Endothelial cell (in vitro differentiated cells): ENCODE results near the gene KICS2. TPM values are rescaled to one million over a fixed set of nuclear protein-coding genes. Genes with fewer than 3 reads are reported as not detected.

ENCODE experiments used
- DNase-seq: peaks from one replicate; pipeline ENCODE4 v3.0.0; 2021; ENCODE audit warnings: low spot score
- H3K27ac Mint-ChIP-seq: one replicate; pipeline ENCODE4 v1.8.0; 2021; ENCODE audit warnings: mixed read lengths, inconsistent platforms; ENCODE audit not compliant: unreplicated experiment
- H3K27me3 Mint-ChIP-seq: one replicate; pipeline ENCODE4 v1.8.0; 2021; ENCODE audit warnings: mild to moderate bottlenecking, moderate library complexity, mixed read lengths, inconsistent platforms; ENCODE audit not compliant: unreplicated experiment
- H3K36me3 Mint-ChIP-seq: one replicate; pipeline ENCODE4 v1.8.0; 2021; ENCODE audit warnings: mild to moderate bottlenecking, low read depth, mixed read lengths, inconsistent platforms; ENCODE audit not compliant: unreplicated experiment
- H3K4me1 Mint-ChIP-seq: one replicate; pipeline ENCODE4 v1.8.0; 2021; ENCODE audit warnings: mild to moderate bottlenecking, mixed read lengths, inconsistent platforms; ENCODE audit not compliant: unreplicated experiment
- H3K4me3 Mint-ChIP-seq: one replicate; pipeline ENCODE4 v1.8.0; 2021; ENCODE audit warnings: mild to moderate bottlenecking, mixed read lengths, inconsistent platforms; ENCODE audit not compliant: unreplicated experiment
- H3K9me3 Mint-ChIP-seq: one replicate; pipeline ENCODE4 v1.8.0; 2021; ENCODE audit warnings: mixed read lengths, inconsistent platforms; ENCODE audit not compliant: unreplicated experiment
- CTCF ChIP-seq: fragments of 200-600 bp; sonication (generic); IDR thresholded peaks from one replicate; pipeline ENCODE4 v1.5.0; 2021; ENCODE audit warnings: antibody characterized with exemption; ENCODE audit not compliant: unreplicated experiment
- total RNA-seq: library from RNA; stranded (reverse); fragmentation: NEBNext Ultra II Directional; extraction: Animal tissue kit (Norgen Biotek cat#: 25700); gene quantifications from one replicate; pipeline ENCODE4 v1.2.1, GENCODE V29; 2021; ENCODE audit not compliant: unreplicated experiment

KICS2 gene
- total RNA-seq, 1 donor from 2014 or later, result 2.5 TPM

GRCh38 chr12:64194333-64195149 lies 27.6 kb downstream of the KICS2 start:
- Mint-ChIP-seq H3K9me3 (no peaks in the 10 kb centered on the region), H3K4me1 (peaks cover 3% of the 10 kb centered on the region), H3K4me3 (no peak overlapping the region), H3K36me3 (no peaks in the 10 kb centered on the region), H3K27ac (no peak overlapping the region), H3K27me3 (no peaks in the 10 kb centered on the region)
- no peak for TF ChIP-seq CTCF
- no peak for DNase-seq

GRCh38 chr12:64193931-64194330 lies 28.2 kb downstream of the KICS2 start:
- Mint-ChIP-seq H3K4me1 (peaks cover 3% of the 10 kb centered on the region), H3K9me3 (no peaks in the 10 kb centered on the region), H3K36me3 (no peaks in the 10 kb centered on the region), H3K27me3 (no peaks in the 10 kb centered on the region), H3K27ac (no peak overlapping the region), H3K4me3 (no peak overlapping the region)
- no peak for DNase-seq
- no peak for TF ChIP-seq CTCF

DNA sequence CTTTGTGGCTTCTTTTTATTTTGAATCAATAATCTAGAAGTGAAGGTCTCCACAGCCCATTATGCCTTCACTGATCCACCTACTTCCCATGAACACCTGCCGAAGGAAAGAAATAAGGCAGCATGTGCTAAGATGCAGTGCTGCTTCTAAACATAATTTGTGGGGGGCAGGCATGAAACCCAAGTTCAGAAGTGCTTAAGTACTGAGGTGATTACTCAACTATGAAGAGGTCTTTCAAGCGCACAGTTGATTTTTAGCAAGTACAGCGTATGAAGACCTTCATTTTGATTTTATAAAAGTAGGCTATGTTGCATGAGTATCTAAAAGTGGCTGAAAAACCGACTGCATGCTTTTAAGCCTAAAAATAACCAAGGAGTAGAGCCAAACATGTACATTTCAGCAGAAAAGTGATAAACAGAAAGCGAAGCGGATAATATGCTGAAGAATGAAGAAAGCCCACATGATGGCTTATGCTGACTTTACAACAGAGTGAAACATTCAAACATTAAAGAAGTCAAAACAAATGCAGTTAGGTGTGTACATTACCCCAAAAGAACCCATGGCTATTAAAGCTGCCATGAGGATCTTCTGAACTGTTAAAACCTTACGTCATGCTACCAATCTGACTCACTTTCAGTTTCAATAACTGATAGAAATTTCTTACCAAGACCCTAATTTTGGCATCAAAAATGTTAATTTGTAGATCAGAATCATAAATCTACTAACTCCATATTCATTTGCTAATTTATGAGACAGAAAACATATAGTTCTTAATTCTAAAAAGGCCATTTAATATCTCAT lies 29.3 kb downstream of the KICS2 start:
- Mint-ChIP-seq H3K4me1 (peaks cover 5% of the 10 kb centered on the region), H3K27me3 (no peaks in the 10 kb centered on the region), H3K9me3 (no peaks in the 10 kb centered on the region), H3K36me3 (no peaks in the 10 kb centered on the region), H3K27ac (no peak overlapping the region), H3K4me3 (no peak overlapping the region)
- no peak for DNase-seq
- TF ChIP-seq CTCF, result no peak

GRCh38 chr12:64190140-64190539 lies 32.0 kb downstream of the KICS2 start:
- H3K27ac Mint-ChIP-seq, result no peak overlapping the region
- no peak for TF ChIP-seq CTCF
- no peak overlapping the region for H3K4me3 Mint-ChIP-seq

DNA sequence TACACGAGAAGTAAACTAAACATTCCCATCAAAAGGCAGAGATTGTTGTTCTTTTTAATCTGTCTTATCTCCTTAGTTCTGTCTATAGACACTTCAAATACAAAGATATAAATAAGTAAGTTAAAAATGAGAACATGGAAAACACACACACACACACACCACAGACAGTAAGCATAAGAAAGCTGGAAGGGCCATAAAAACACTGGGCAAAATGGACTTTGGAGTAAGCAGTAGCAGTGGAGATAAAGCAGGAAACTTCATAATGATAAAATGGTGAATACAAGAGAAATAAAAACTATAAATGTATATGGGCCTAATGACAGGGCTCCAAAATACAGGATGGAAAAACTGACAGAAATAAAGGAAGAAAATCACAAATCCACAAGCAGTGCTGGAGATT lies 32.6 kb downstream of the KICS2 start:
- peaks cover 2% of the 10 kb centered on the region for H3K27me3 Mint-ChIP-seq
- no peak for DNase-seq
- H3K27ac Mint-ChIP-seq, result no peak overlapping the region
- H3K4me3 Mint-ChIP-seq, result no peak overlapping the region
- no peaks in the 10 kb centered on the region for H3K36me3 Mint-ChIP-seq
- peaks cover 5% of the 10 kb centered on the region for H3K4me1 Mint-ChIP-seq
- TF ChIP-seq CTCF, result no peak
- no peaks in the 10 kb centered on the region for H3K9me3 Mint-ChIP-seq

More at GRCh38 chr12:64190140-64190539, 32.0 kb downstream of the KICS2 start:
- Mint-ChIP-seq H3K4me1 (peaks cover 5% of the 10 kb centered on the region), H3K9me3 (no peaks in the 10 kb centered on the region), H3K27me3 (peaks cover 2% of the 10 kb centered on the region), H3K36me3 (no peaks in the 10 kb centered on the region)
- DNase-seq, result no peak
